ENCODE measurements around the gene COG2. TPM values are rescaled to one million over a fixed set of nuclear protein-coding genes. Genes with fewer than 3 reads are reported as not detected.

Gene COG2
- total RNA-seq, 1 donor from 2014 or later = 25.9 TPM

GRCh38 chr1:230737622-230738262 is 95.5 kb downstream of the COG2 start:
- Mint-ChIP-seq H3K4me1 (ENCODE audit: low read depth, unreplicated experiment) (no peaks in the 10 kb centered on the region), H3K27ac (ENCODE audit: unreplicated experiment) (no peak overlapping the region), H3K9me3 (ENCODE audit: unreplicated experiment) (peaks cover 3% of the 10 kb centered on the region), H3K36me3 (ENCODE audit: low read depth, unreplicated experiment) (no peaks in the 10 kb centered on the region), H3K4me3 (ENCODE audit: unreplicated experiment) (no peak overlapping the region), H3K27me3 (ENCODE audit: low read depth, unreplicated experiment) (peaks cover 10% of the 10 kb centered on the region)
- no peaks in the 10 kb centered on the region for H3K9me3 ChIP-seq (ENCODE audit: insufficient read depth, low read depth, low read length)
- no peaks in the 10 kb centered on the region for H3K79me2 ChIP-seq (ENCODE audit: insufficient read depth, low read length)
- no peaks in the 10 kb centered on the region for H3K36me3 ChIP-seq (ENCODE audit: insufficient read depth, low read length)
- H3K4me2 ChIP-seq (ENCODE audit: low read length) = no peak overlapping the region
- H4K20me1 ChIP-seq (ENCODE audit: insufficient read depth, low read length) = no peaks in the 10 kb centered on the region
- H2AFZ ChIP-seq (ENCODE audit: low read depth, low read length) = no peak overlapping the region
- H3K27ac ChIP-seq (ENCODE audit: low read depth, low read length) = no peak overlapping the region
- no peak for TF ChIP-seq EZH2 (IDR thresholded peaks at IDR 0.05; ENCODE audit: insufficient read depth, low read length)
- no peak for TF ChIP-seq CTCF (IDR thresholded peaks at IDR 0.05; ENCODE audit: insufficient read depth, low read depth, low read length)
- no peak overlapping the region for H3K4me3 ChIP-seq (ENCODE audit: insufficient read depth, low read depth, low read length)
- H3K9ac ChIP-seq (ENCODE audit: low read length) = no peak overlapping the region
- FAIRE-seq = no peak
- DNase-seq (ENCODE audit: low read depth) = no peak
- H3K27me3 ChIP-seq (ENCODE audit: insufficient read depth, low read length) = peaks cover 3% of the 10 kb centered on the region
- H3K4me1 ChIP-seq (ENCODE audit: insufficient read depth, low read length) = no peaks in the 10 kb centered on the region

GRCh38 chr1:230739564-230740290 is 97.4 kb downstream of the COG2 start:
- peaks cover 5% of the 10 kb centered on the region for H3K27me3 Mint-ChIP-seq (ENCODE audit: low read depth, unreplicated experiment)
- no peaks in the 10 kb centered on the region for H3K9me3 ChIP-seq (ENCODE audit: insufficient read depth, low read depth, low read length)
- H3K36me3 Mint-ChIP-seq (ENCODE audit: low read depth, unreplicated experiment) = no peaks in the 10 kb centered on the region
- no peak for FAIRE-seq
- TF ChIP-seq EZH2 (IDR thresholded peaks at IDR 0.05; ENCODE audit: insufficient read depth, low read length) = no peak
- TF ChIP-seq CTCF (IDR thresholded peaks at IDR 0.05; ENCODE audit: insufficient read depth, low read depth, low read length) = no peak
- no peak overlapping the region for H3K4me3 ChIP-seq (ENCODE audit: insufficient read depth, low read depth, low read length)
- no peak overlapping the region for H3K27ac ChIP-seq (ENCODE audit: low read depth, low read length)
- no peaks in the 10 kb centered on the region for H3K36me3 ChIP-seq (ENCODE audit: insufficient read depth, low read length)
- H2AFZ ChIP-seq (ENCODE audit: low read depth, low read length) = no peak overlapping the region
- no peaks in the 10 kb centered on the region for H4K20me1 ChIP-seq (ENCODE audit: insufficient read depth, low read length)
- no peaks in the 10 kb centered on the region for H3K4me1 ChIP-seq (ENCODE audit: insufficient read depth, low read length)
- peaks cover 10% of the 10 kb centered on the region for H3K4me1 Mint-ChIP-seq (ENCODE audit: low read depth, unreplicated experiment)
- no peak for DNase-seq (ENCODE audit: low read depth)
- H3K9ac ChIP-seq (ENCODE audit: low read length) = no peak overlapping the region
- H3K27ac Mint-ChIP-seq (ENCODE audit: unreplicated experiment) = no peak overlapping the region
- no peak overlapping the region for H3K4me3 Mint-ChIP-seq (ENCODE audit: unreplicated experiment)
- no peak overlapping the region for H3K4me2 ChIP-seq (ENCODE audit: low read length)
- peaks cover 3% of the 10 kb centered on the region for H3K27me3 ChIP-seq (ENCODE audit: insufficient read depth, low read length)
- no peaks in the 10 kb centered on the region for H3K79me2 ChIP-seq (ENCODE audit: insufficient read depth, low read length)
- H3K9me3 Mint-ChIP-seq (ENCODE audit: unreplicated experiment) = peaks cover 3% of the 10 kb centered on the region

Other genes starting within 250 kb of the COG2 start
- 14.7 and 22.4 TPM in 2 replicates for gene PGBD5, start 216.1 kb upstream of the COG2 start, total RNA-seq
- 1.2 and 3.0 TPM in 2 replicates for gene AGT, start 71.6 kb downstream of the COG2 start, total RNA-seq
- not detected in 2 replicates for gene CAPN9, start 104.9 kb downstream of the COG2 start, total RNA-seq
- gene C1orf198, start 226.0 kb downstream of the COG2 start, total RNA-seq = 102 and 107 TPM in 2 replicates

All from astrocyte (in vitro differentiated cells and primary cell).